ENCODE results near the gene ARFGAP2. TPM values are rescaled to one million over a fixed set of nuclear protein-coding genes. Genes with fewer than 3 reads are reported as not detected.

ARFGAP2 gene
- total RNA-seq, 4 donors from 2014 or later = 178 to 248 (median 201) TPM

GRCh38 chr11:47127213-47127612 is 49.5 kb downstream of the ARFGAP2 start:
- no peak for TF ChIP-seq POLR2AphosphoS5 (IDR thresholded peaks at IDR 0.05)
- no peak for TF ChIP-seq CTCF (IDR thresholded peaks at IDR 0.05)
- TF ChIP-seq POLR2A (IDR thresholded peaks at IDR 0.05) = no peak
- no peak for TF ChIP-seq EP300 (IDR thresholded peaks at IDR 0.05)
- peaks cover 2% of the 10 kb centered on the region for H3K4me1 ChIP-seq
- no peaks in the 10 kb centered on the region for H3K36me3 ChIP-seq
- H3K4me3 ChIP-seq = no peak overlapping the region
- no peak for DNase-seq (ENCODE audit: low spot score in 2 of 2)
- no peaks in the 10 kb centered on the region for H3K27me3 ChIP-seq
- no peaks in the 10 kb centered on the region for H3K9me3 ChIP-seq
- no peak overlapping the region for H3K27ac ChIP-seq
- WGBS = 45% methylated on average over 2 of the region's 2 CpGs

GRCh38 chr11:47125083-47125482 is 51.6 kb downstream of the ARFGAP2 start:
- 84% methylated on average over 7 of the region's 7 CpGs for WGBS
- H3K27me3 ChIP-seq = no peaks in the 10 kb centered on the region
- DNase-seq (ENCODE audit: low spot score in 2 of 2) = no peak
- TF ChIP-seq POLR2AphosphoS5 (IDR thresholded peaks at IDR 0.05) (no peak), POLR2A (IDR thresholded peaks at IDR 0.05) (no peak), EP300 (IDR thresholded peaks at IDR 0.05) (no peak), CTCF (IDR thresholded peaks at IDR 0.05) (no peak)
- no peaks in the 10 kb centered on the region for H3K9me3 ChIP-seq
- H3K36me3 ChIP-seq = no peaks in the 10 kb centered on the region
- no peak overlapping the region for H3K4me3 ChIP-seq
- H3K27ac ChIP-seq = no peak overlapping the region
- H3K4me1 ChIP-seq = peaks cover 2% of the 10 kb centered on the region

GRCh38 chr11:47124675-47125074 is 52.0 kb downstream of the ARFGAP2 start:
- Histone ChIP-seq H3K27ac (no peak overlapping the region), H3K9me3 (no peaks in the 10 kb centered on the region), H3K4me3 (no peak overlapping the region), H3K4me1 (peaks cover 2% of the 10 kb centered on the region), H3K27me3 (no peaks in the 10 kb centered on the region), H3K36me3 (no peaks in the 10 kb centered on the region)
- WGBS = 35% methylated on average over 1 of the region's 1 CpG
- no peak for DNase-seq (ENCODE audit: low spot score in 2 of 2)
- TF ChIP-seq POLR2A (IDR thresholded peaks at IDR 0.05) (no peak), EP300 (IDR thresholded peaks at IDR 0.05) (no peak), POLR2AphosphoS5 (IDR thresholded peaks at IDR 0.05) (no peak), CTCF (IDR thresholded peaks at IDR 0.05) (no peak)

GRCh38 chr11:47123094-47123493 is 53.6 kb downstream of the ARFGAP2 start:
- 79% methylated on average over 2 of the region's 2 CpGs for WGBS
- Histone ChIP-seq H3K36me3 (no peaks in the 10 kb centered on the region), H3K4me3 (no peak overlapping the region)

GRCh38 chr11:47121731-47122130 is 54.9 kb downstream of the ARFGAP2 start:
- Histone ChIP-seq H3K36me3 (no peaks in the 10 kb centered on the region), H3K27me3 (no peaks in the 10 kb centered on the region), H3K4me1 (peaks cover 2% of the 10 kb centered on the region), H3K9me3 (no peaks in the 10 kb centered on the region), H3K4me3 (no peak overlapping the region), H3K27ac (no peak overlapping the region)
- 60% methylated on average over 2 of the region's 2 CpGs for WGBS
- TF ChIP-seq POLR2A (IDR thresholded peaks at IDR 0.05) (no peak), CTCF (IDR thresholded peaks at IDR 0.05) (no peak), EP300 (IDR thresholded peaks at IDR 0.05) (no peak), POLR2AphosphoS5 (IDR thresholded peaks at IDR 0.05) (no peak)
- no peak for DNase-seq (ENCODE audit: low spot score in 2 of 2)

More at GRCh38 chr11:47123094-47123493, 53.6 kb downstream of the ARFGAP2 start:
- H3K27ac ChIP-seq = no peak overlapping the region
- H3K27me3 ChIP-seq = no peaks in the 10 kb centered on the region
- peaks cover 2% of the 10 kb centered on the region for H3K4me1 ChIP-seq
- TF ChIP-seq POLR2A (IDR thresholded peaks at IDR 0.05) (no peak), EP300 (IDR thresholded peaks at IDR 0.05) (no peak), POLR2AphosphoS5 (IDR thresholded peaks at IDR 0.05) (no peak), CTCF (IDR thresholded peaks at IDR 0.05) (no peak)
- DNase-seq (ENCODE audit: low spot score in 2 of 2) = no peak
- no peaks in the 10 kb centered on the region for H3K9me3 ChIP-seq

Measured in suprapubic skin (tissue), 4 donors.